ENCODE measurements around the gene FAM107B.

The FAM107B gene

GRCh38 chr10:14686356-14686755 lies 88.3 kb downstream of the FAM107B start:
- DNase-seq: no peak
- no peak overlapping the region for H3K4me3 Mint-ChIP-seq
- H3K36me3 Mint-ChIP-seq (ENCODE audit: low read depth): no peaks in the 10 kb centered on the region
- no peak overlapping the region for H3K27ac Mint-ChIP-seq
- TF ChIP-seq CTCF (IDR thresholded peaks at IDR 0.05): no peak
- no peaks in the 10 kb centered on the region for H3K9me3 Mint-ChIP-seq
- H3K27me3 Mint-ChIP-seq (ENCODE audit: low read depth, poor library complexity): peaks cover 15% of the 10 kb centered on the region
- peaks cover 24% of the 10 kb centered on the region for H3K4me1 Mint-ChIP-seq

DNA sequence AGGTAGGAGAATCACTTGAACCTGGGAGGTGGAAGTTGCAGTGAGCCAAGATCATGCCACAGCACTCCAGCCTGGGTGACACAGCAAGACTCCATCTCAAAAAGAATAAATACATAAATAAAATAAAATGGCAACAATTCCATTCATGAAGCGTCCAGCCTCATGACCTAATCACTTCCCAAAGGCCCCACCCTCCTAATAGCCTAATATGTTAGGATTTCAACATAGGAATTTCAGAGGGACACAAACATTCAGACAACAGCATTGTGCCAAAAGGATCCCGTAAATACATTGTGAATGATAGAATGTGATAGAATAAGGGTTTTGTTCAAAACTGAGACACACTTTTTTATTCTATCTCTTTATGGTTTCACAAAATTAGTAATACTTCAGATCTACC lies 90.3 kb downstream of the FAM107B start:
- Mint-ChIP-seq H3K4me3 (no peak overlapping the region), H3K4me1 (peaks cover 24% of the 10 kb centered on the region), H3K9me3 (no peaks in the 10 kb centered on the region), H3K27ac (no peak overlapping the region), H3K27me3 (ENCODE audit: low read depth, poor library complexity) (peaks cover 15% of the 10 kb centered on the region), H3K36me3 (ENCODE audit: low read depth) (no peaks in the 10 kb centered on the region)
- no peak for TF ChIP-seq CTCF (IDR thresholded peaks at IDR 0.05)
- DNase-seq: no peak

- peaks cover 13% of the 10 kb centered on the region for H3K27me3 Mint-ChIP-seq (ENCODE audit: low read depth, poor library complexity)
- DNase-seq: no peak
- TF ChIP-seq CTCF (IDR thresholded peaks at IDR 0.05): no peak
- H3K9me3 Mint-ChIP-seq: no peaks in the 10 kb centered on the region
- H3K36me3 Mint-ChIP-seq (ENCODE audit: low read depth): no peaks in the 10 kb centered on the region
- H3K27ac Mint-ChIP-seq: no peak overlapping the region
- no peak overlapping the region for H3K4me3 Mint-ChIP-seq
- peaks cover 17% of the 10 kb centered on the region for H3K4me1 Mint-ChIP-seq
Observed at GRCh38 chr10:14683256-14683655, 91.4 kb downstream of the FAM107B start.

DNA sequence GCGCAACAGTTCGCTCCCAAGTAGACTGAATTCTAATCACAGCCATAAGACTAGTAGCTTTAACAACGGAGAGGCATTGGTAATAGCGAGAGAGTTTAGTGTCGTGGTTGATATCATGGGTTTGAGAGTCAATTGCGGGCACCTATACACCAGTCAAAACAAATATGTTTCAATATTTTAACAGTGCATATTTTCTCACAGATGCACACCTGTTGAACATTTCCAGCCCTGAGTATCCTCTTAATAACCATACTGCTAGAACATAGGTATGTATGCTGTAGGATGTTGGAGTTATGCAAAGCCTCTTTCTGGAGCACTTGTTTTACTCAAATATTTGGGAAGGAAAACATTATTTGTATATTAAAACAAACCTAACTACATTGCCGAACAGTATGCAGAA lies 92.9 kb downstream of the FAM107B start:
- TF ChIP-seq CTCF (IDR thresholded peaks at IDR 0.05): no peak
- no peak overlapping the region for H3K4me3 Mint-ChIP-seq
- no peak overlapping the region for H3K27ac Mint-ChIP-seq
- DNase-seq: no peak
- H3K4me1 Mint-ChIP-seq: peaks cover 3% of the 10 kb centered on the region
- H3K27me3 Mint-ChIP-seq (ENCODE audit: low read depth, poor library complexity): peaks cover 13% of the 10 kb centered on the region
- no peaks in the 10 kb centered on the region for H3K36me3 Mint-ChIP-seq (ENCODE audit: low read depth)
- no peaks in the 10 kb centered on the region for H3K9me3 Mint-ChIP-seq

DNA sequence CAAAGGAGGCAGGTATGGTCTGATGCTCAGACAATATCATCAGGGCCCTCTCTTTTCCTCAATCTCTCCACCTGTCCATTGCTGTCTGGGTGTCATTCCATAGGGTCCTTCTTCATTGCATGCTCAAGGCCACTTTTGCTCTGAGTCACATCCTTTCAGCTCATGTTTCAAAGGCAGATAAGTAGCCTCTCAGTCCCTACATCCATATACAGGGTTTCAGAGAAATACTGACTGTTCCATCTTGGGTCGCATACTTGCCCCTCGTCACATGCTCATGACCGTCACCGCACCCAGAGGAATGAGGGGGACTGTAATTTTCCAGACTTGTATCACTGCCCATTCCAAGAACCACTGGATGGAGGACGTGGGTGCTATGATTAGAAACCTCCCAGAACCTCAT lies 93.4 kb downstream of the FAM107B start:
- H3K9me3 Mint-ChIP-seq: no peaks in the 10 kb centered on the region
- no peak for TF ChIP-seq CTCF (IDR thresholded peaks at IDR 0.05)
- no peak overlapping the region for H3K4me3 Mint-ChIP-seq
- H3K4me1 Mint-ChIP-seq: no peaks in the 10 kb centered on the region
- no peak overlapping the region for H3K27ac Mint-ChIP-seq
- DNase-seq: no peak
- H3K36me3 Mint-ChIP-seq (ENCODE audit: low read depth): no peaks in the 10 kb centered on the region
- H3K27me3 Mint-ChIP-seq (ENCODE audit: low read depth, poor library complexity): peaks cover 15% of the 10 kb centered on the region

DNA sequence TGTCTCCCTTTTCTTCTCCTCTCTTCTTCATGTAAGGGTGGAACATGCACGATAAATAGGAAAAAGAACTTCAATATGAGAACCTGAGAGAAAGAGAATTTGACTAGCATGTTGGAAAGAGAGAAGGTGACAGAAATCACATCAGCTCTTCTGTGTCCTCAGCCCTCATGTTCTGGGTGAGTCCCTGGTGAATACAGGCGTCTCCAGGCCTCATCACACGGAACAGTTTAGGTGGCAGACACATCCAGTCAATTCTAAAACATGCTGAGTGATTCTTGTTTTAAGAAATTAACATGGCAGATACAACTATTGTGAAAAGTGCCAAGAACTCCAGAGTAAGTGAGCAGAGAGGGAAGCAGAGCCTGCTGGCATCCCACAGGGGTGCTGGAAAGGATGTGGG lies 96.1 kb downstream of the FAM107B start:
- H3K4me1 Mint-ChIP-seq: peaks cover 7% of the 10 kb centered on the region
- no peak overlapping the region for H3K27ac Mint-ChIP-seq
- TF ChIP-seq CTCF (IDR thresholded peaks at IDR 0.05): no peak
- peaks cover 14% of the 10 kb centered on the region for H3K27me3 Mint-ChIP-seq (ENCODE audit: low read depth, poor library complexity)
- no peaks in the 10 kb centered on the region for H3K9me3 Mint-ChIP-seq
- no peak for DNase-seq
- no peaks in the 10 kb centered on the region for H3K36me3 Mint-ChIP-seq (ENCODE audit: low read depth)
- H3K4me3 Mint-ChIP-seq: no peak overlapping the region
